PC-3 (cell line): ENCODE results near the gene UBA5. TPM values are rescaled to one million over a fixed set of nuclear protein-coding genes. Genes with fewer than 3 reads are reported as not detected.
"Not testable (repeated sequence)": the region's sequence is repeated elsewhere in the genome, so short reads cannot be mapped to it uniquely, and the experiment has no call there.

ENCODE experiments used
- ATAC-seq: fragments of 200-7000 bp; cut with Tn5 transposase; 2 replicates; pipeline ENCODE4 v1.9.1; 2020; ENCODE audit warnings: mild to moderate bottlenecking, moderate library complexity
- Bru-seq: library from RNA; stranded (reverse); fragments of 400-500 nt; gene quantifications from one replicate; lab custom pipeline; 2021; lab: Mats Ljungman, UMichigan
- BruChase-seq, 2 experiments: library from RNA; stranded (reverse); fragments of 400-500 nt; gene quantifications; one replicate each; lab custom pipeline; 2021; lab: Mats Ljungman, UMichigan
- BruUV-seq: library from RNA; stranded (reverse); fragments of 400-500 nt; replicated peaks from 2 replicates; lab custom pipeline; 2021; lab: Mats Ljungman, UMichigan
- CTCF ChIA-PET: fragments of 300-600 bp; sonication (Branson Sonifier 250); formaldehyde crosslinking; loops from one replicate; lab custom pipeline; 2022; ENCODE audit warnings: antibody characterized with exemption; lab: Charles Lee
- POLR2A ChIA-PET: fragments of 300-600 bp; sonication (Branson Sonifier 250); formaldehyde crosslinking; loops from one replicate; lab custom pipeline; 2022; ENCODE audit warnings: antibody characterized with exemption; ENCODE audit not compliant: unreplicated experiment; lab: Charles Lee
- DNase-seq: peaks from one replicate; pipeline ENCODE4 v3.0.0-alpha.2; 2015
- H2AFZ ChIP-seq: fragments of 300-600 bp; sonication (generic); 2 replicates; pipeline ENCODE4 v1.6.0; 2016; ENCODE audit warnings: antibody characterized with exemption, low read length
- H3F3A ChIP-seq: fragments of 300-600 bp; sonication (generic); one replicate; pipeline ENCODE4 v1.6.0; 2017; ENCODE audit warnings: antibody characterized with exemption, low read length, control low read depth, mild to moderate bottlenecking; ENCODE audit not compliant: unreplicated experiment
- H3K27ac ChIP-seq: fragments of 300-600 bp; sonication (generic); 2 replicates; pipeline ENCODE4 v1.5.1; 2016; ENCODE audit warnings: mild to moderate bottlenecking, low read length
- H3K27me3 ChIP-seq: fragments of 300-600 bp; sonication (generic); 2 replicates; pipeline ENCODE4 v1.6.1; 2016; ENCODE audit warnings: low read length, mixed read lengths
- H3K36me3 ChIP-seq: fragments of 300-600 bp; sonication (generic); 2 replicates; pipeline ENCODE4 v1.6.1; 2016; ENCODE audit warnings: low read depth, mixed run types, low read length, mixed read lengths
- H3K4me1 ChIP-seq: fragments of 300-600 bp; sonication (generic); 2 replicates; pipeline ENCODE4 v1.5.1; 2016; ENCODE audit warnings: low read length; ENCODE audit not compliant: insufficient read depth
- H3K4me2 ChIP-seq: fragments of 300-600 bp; sonication (generic); 2 replicates; pipeline ENCODE4 v1.6.0; 2016; ENCODE audit warnings: low read length
- H3K4me3 ChIP-seq: fragments of 300-600 bp; sonication (generic); 2 replicates; pipeline ENCODE4 v1.5.1; 2016; ENCODE audit warnings: mild to moderate bottlenecking, low read length, mixed read lengths
- H3K79me2 ChIP-seq: fragments of 300-600 bp; sonication (generic); 2 replicates; pipeline ENCODE4 v1.6.1; 2017; ENCODE audit warnings: low read length, mixed read lengths
- H3K9ac ChIP-seq: fragments of 300-600 bp; sonication (generic); 2 replicates; pipeline ENCODE4 v1.6.0; 2016; ENCODE audit warnings: mild to moderate bottlenecking, low read length
- H3K9me2 ChIP-seq: fragments of 300-600 bp; sonication (generic); replicated peaks from 2 replicates; pipeline ENCODE4 v1.6.1; 2016; ENCODE audit warnings: mixed run types, low read length, mixed read lengths
- H3K9me3 ChIP-seq: fragments of 300-600 bp; sonication (generic); 2 replicates; pipeline ENCODE4 v1.6.1; 2016; ENCODE audit warnings: low read length, mixed read lengths
- H4K20me1 ChIP-seq: fragments of 300-600 bp; sonication (generic); 2 replicates; pipeline ENCODE4 v1.6.1; 2016; ENCODE audit warnings: low read length, mixed read lengths
- CTCF ChIP-seq: fragments of 300-600 bp; sonication (generic); conservative IDR thresholded peaks from 2 replicates; pipeline ENCODE4 v1.5.1; 2017; ENCODE audit warnings: antibody characterized with exemption, low read depth, mild to moderate bottlenecking, low read length
- EZH2 ChIP-seq: fragments of 300-600 bp; sonication (generic); IDR thresholded peaks from one replicate; pipeline ENCODE4 v1.6.1; 2017; ENCODE audit warnings: antibody characterized with exemption, mild to moderate bottlenecking, low read length; ENCODE audit not compliant: unreplicated experiment
- EZH2phosphoT487 ChIP-seq: fragments of 300-600 bp; sonication (generic); IDR thresholded peaks from 2 replicates; pipeline ENCODE4 v1.6.1; 2018; ENCODE audit warnings: mild to moderate bottlenecking, antibody characterized with exemption, low read length, borderline replicate concordance
- intact Hi-C: fragments of 100-400 bp; cut with micrococcal nuclease; formaldehyde crosslinking; loops from 2 replicates; pipeline ENCODE4 v1.9.0; 2023
- long read RNA-seq: library from polyadenylated mRNA; unstranded; transcript quantifications from one replicate; pipeline ENCODE4 v2.0.0, GENCODE V29; 2021; ENCODE audit not compliant: unreplicated experiment
- total RNA-seq: library from RNA; depleted of rRNA; stranded (reverse); fragments of >200 nt; gene quantifications from 2 replicates; pipeline ENCODE4 v1.2.3, GENCODE V29; 2014; rRNA removed

UBA5 gene
- total RNA-seq: 66.6 and 78.7 TPM in 2 replicates
- percentile 73 among the genes with signal in this experiment for Bru-seq, nascent RNA
- percentile 79 among the genes with signal in this experiment for BruChase-seq, experiment 1, labeled RNA remaining after a 6-hour chase
- BruChase-seq, experiment 2, labeled RNA remaining after a 2-hour chase: percentile 87 among the genes with signal in this experiment
- long read RNA-seq, transcript UBA5-202 (12 exons, 3,705 nt): major isoform, 51 of 58 reads
- long read RNA-seq, partial matches to known transcripts: 3 of 58 reads
- long read RNA-seq, other reads (novel, unspliced or antisense): 3 of 58 reads

GRCh38 chr3:132660052-132660810 is at the start of gene UBA5:
Gene UBA5, plus strand, starts transcription at chr3:132660329. Its CDS starts 209 bp downstream, at chr3:132660538.
- CTCF ChIA-PET: interaction anchor here (0.5 kb wide), 1 partner anchor 10 kb away, joined by 4 read pairs; no protein-coding TSS in a partner anchor
- TF ChIP-seq CTCF: no peak
- TF ChIP-seq EZH2phosphoT487: no peak
- no peak for TF ChIP-seq EZH2

GRCh38 chr3:132615301-132615700 is 44.8 kb upstream of the UBA5 start:
- H3K4me1 ChIP-seq, DNase-seq, H2AFZ ChIP-seq, H3K9me3 ChIP-seq, H3K4me3 ChIP-seq, CTCF ChIA-PET, ATAC-seq, H3K79me2 ChIP-seq, H3K36me3 ChIP-seq, intact Hi-C loops, H3K27ac ChIP-seq, H3F3A ChIP-seq, BruUV-seq, H4K20me1 ChIP-seq, H3K9me2 ChIP-seq, H3K9ac ChIP-seq, H3K27me3 ChIP-seq, H3K4me2 ChIP-seq, POLR2A ChIA-PET: not testable (repeated sequence)

More at GRCh38 chr3:132660052-132660810, at the start of gene UBA5:
- Histone ChIP-seq H3K9me2 (no peaks in the 10 kb centered on the region), H3K9me3 (no peaks in the 10 kb centered on the region), H3K4me2 (peak within 1 kb of the TSS; percentile 93), H3K27me3 (no peaks in the 10 kb centered on the region), H2AFZ (peak within 1 kb of the TSS; percentile 96), H3K27ac (peak within 1 kb of the TSS; percentile 35), H3K9ac (peak within 1 kb of the TSS; percentile 90), H3K4me1 (peaks cover 24% of the 10 kb centered on the region), H4K20me1 (peaks cover 6% of the 10 kb centered on the region; the same call in 1 of the 2 replicates), H3F3A (peaks cover 3% of the 10 kb centered on the region), H3K79me2 (peaks cover 62% of the 10 kb centered on the region), H3K4me3 (peak within 1 kb of the TSS; percentile 93), H3K36me3 (no peaks in the 10 kb centered on the region)
- intact Hi-C loops: no loop called here
- BruUV-seq: no TSS peak
- POLR2A ChIA-PET: no interaction called here
- DNase-seq (peak; percentile 52), ATAC-seq (peak; percentile 56)

- no peaks in the 10 kb centered on the region for H3K27me3 ChIP-seq
- no peaks in the 10 kb centered on the region for H4K20me1 ChIP-seq
- ChIA-PET CTCF (no interaction called here), POLR2A (no interaction called here)
- ATAC-seq: no peak
- H3K79me2 ChIP-seq: no peaks in the 10 kb centered on the region
- TF ChIP-seq CTCF (no peak), EZH2phosphoT487 (no peak)
- H3K4me3 ChIP-seq: no peak overlapping the region
- no peaks in the 10 kb centered on the region for H3K4me1 ChIP-seq
- no peaks in the 10 kb centered on the region for H3F3A ChIP-seq
- H3K4me2 ChIP-seq: no peak overlapping the region
- H3K9me3 ChIP-seq: no peaks in the 10 kb centered on the region
- no peak overlapping the region for H3K9ac ChIP-seq
- no peak overlapping the region for H2AFZ ChIP-seq
- no TSS peak for BruUV-seq
- H3K36me3 ChIP-seq: no peaks in the 10 kb centered on the region
- no peaks in the 10 kb centered on the region for H3K9me2 ChIP-seq
- intact Hi-C loops: no loop called here
- peak; percentile 11 for DNase-seq
- H3K27ac ChIP-seq: no peak overlapping the region
Observed at GRCh38 chr3:132615881-132616280, 44.2 kb upstream of the UBA5 start.
